A673 (cell line): ENCODE measurements around the gene HDAC2.

ENCODE experiments used
- CTCF ChIP-seq: fragments of 300-800, 200-600 bp; sonication (generic); conservative IDR thresholded peaks from 2 replicates; pipeline ENCODE4 v1.5.1; 2017; ENCODE audit warnings: low read depth, mild to moderate bottlenecking, antibody characterized with exemption, low read length, moderate library complexity, mixed read lengths
- EZH2 ChIP-seq: fragments of 200-600 bp; sonication (generic); IDR thresholded peaks from 2 replicates; pipeline ENCODE4 v1.6.1; 2017; ENCODE audit warnings: borderline replicate concordance, low read depth, mild to moderate bottlenecking, mixed read lengths, antibody characterized with exemption, low read length; ENCODE audit not compliant: poor library complexity, severe bottlenecking

- TF ChIP-seq CTCF, result no peak
- TF ChIP-seq EZH2, result no peak
These were observed 38.2 kb upstream of the HDAC2 start for GRCh38 chr6:114009192-114009591.
